GM23248 (cell line): ENCODE measurements around the gene SRSF3. TPM values are rescaled to one million over a fixed set of nuclear protein-coding genes. Genes with fewer than 3 reads are reported as not detected.
"Not testable (repeated sequence)": the region's sequence is repeated elsewhere in the genome, so short reads cannot be mapped to it uniquely, and the experiment has no call there.

Experiments used
- DNase-seq: peaks from one replicate; pipeline ENCODE4 v3.0.0-alpha.2; 2015
- H2AFZ ChIP-seq: fragments of 200-600 bp; sonication (generic); 2 replicates; pipeline ENCODE4 v1.6.1; 2016; ENCODE audit warnings: antibody characterized with exemption
- H3F3A ChIP-seq: fragments of 200-600 bp; sonication (generic); 2 replicates; pipeline ENCODE4 v1.6.1; 2016; ENCODE audit warnings: mild to moderate bottlenecking, antibody characterized with exemption, mixed run types; ENCODE audit not compliant: insufficient read depth
- H3K27ac ChIP-seq: fragments of 200-600 bp; sonication (generic); 2 replicates; pipeline ENCODE4 v1.5.1; 2016; ENCODE audit warnings: mild to moderate bottlenecking
- H3K27me3 ChIP-seq: fragments of 200-600 bp; sonication (generic); replicated peaks from 2 replicates; pipeline ENCODE4 v1.6.1; 2016; ENCODE audit warnings: mild to moderate bottlenecking; ENCODE audit not compliant: insufficient read depth
- H3K36me3 ChIP-seq: fragments of 200-600 bp; sonication (generic); 2 replicates; pipeline ENCODE4 v1.6.1; 2016; ENCODE audit warnings: low read depth, mild to moderate bottlenecking
- H3K4me1 ChIP-seq: fragments of 200-600 bp; sonication (generic); 2 replicates; pipeline ENCODE4 v1.6.1; 2016; ENCODE audit warnings: mild to moderate bottlenecking; ENCODE audit not compliant: insufficient read depth
- H3K4me2 ChIP-seq: fragments of 200-600 bp; sonication (generic); one replicate; pipeline ENCODE4 v1.6.1; 2016; ENCODE audit warnings: mild to moderate bottlenecking; ENCODE audit not compliant: unreplicated experiment
- H3K4me3 ChIP-seq: fragments of 200-600 bp; sonication (generic); 2 replicates; pipeline ENCODE4 v1.5.1; 2016; ENCODE audit warnings: mild to moderate bottlenecking
- H3K79me2 ChIP-seq: fragments of 200-600 bp; sonication (generic); 2 replicates; pipeline ENCODE4 v1.6.1; 2016; ENCODE audit warnings: mild to moderate bottlenecking; ENCODE audit not compliant: insufficient read depth
- H3K9ac ChIP-seq: fragments of 200-600 bp; sonication (generic); 2 replicates; pipeline ENCODE4 v1.6.1; 2016; ENCODE audit warnings: mild to moderate bottlenecking
- H3K9me2 ChIP-seq: fragments of 200-600 bp; sonication (generic); 2 replicates; pipeline ENCODE4 v1.6.1; 2016; ENCODE audit warnings: mixed run types, mild to moderate bottlenecking, moderate library complexity; ENCODE audit not compliant: insufficient read depth
- H3K9me3 ChIP-seq: fragments of 200-600 bp; sonication (generic); one replicate; pipeline ENCODE4 v1.6.1; 2017; ENCODE audit warnings: low read depth
- H4K20me1 ChIP-seq: fragments of 200-600 bp; sonication (generic); 2 replicates; pipeline ENCODE4 v1.6.0; 2016; ENCODE audit not compliant: insufficient read depth
- EZH2 ChIP-seq: fragments of 200-600 bp; sonication (generic); IDR thresholded peaks from 2 replicates; pipeline ENCODE4 v1.6.1; 2018; ENCODE audit warnings: antibody characterized with exemption, mild to moderate bottlenecking; ENCODE audit not compliant: insufficient read depth, poor library complexity, severe bottlenecking
- EZH2phosphoT487 ChIP-seq: fragments of 200-600 bp; sonication (generic); IDR thresholded peaks from 2 replicates; pipeline ENCODE4 v1.6.1; 2018; ENCODE audit warnings: antibody characterized with exemption, moderate library complexity, mild to moderate bottlenecking, low read depth; ENCODE audit not compliant: insufficient read depth
- WGBS, 2 experiments: methylation state at CpG; one replicate each; pipeline ENCODE4 v1.1.6; 2015 to 2017; ENCODE audit warnings: low lambda C conversion rate in 2 of 2, low coverage in 1 of 2; ENCODE audit errors: missing lambda C conversion rate in 2 of 2; 5-methylcytosine and 5-hydroxymethylcytosine counted together
- in situ Hi-C: fragments of 300-500 bp; cut with MboI; formaldehyde crosslinking; loops from 2 replicates; pipeline ENCODE4 v1.15.0; 2020
- polyA plus RNA-seq: library from polyadenylated mRNA; unstranded; fragments of >200 nt; fragmentation: Nextera tagmentation; extraction: Ambion mirVana; gene quantifications from 2 replicates; pipeline ENCODE4 v1.2.1, GENCODE V29; 2016
- total RNA-seq: library from RNA; depleted of rRNA; stranded (reverse); fragments of >200 nt; shearing (Covaris generic); gene quantifications from 2 replicates; pipeline ENCODE4 v1.2.3, GENCODE V29; 2014

Gene SRSF3
- total and polyA plus RNA-seq, 2 experiments from 2014 or later, result 171 to 243 TPM

GRCh38 chr6:36600564-36601146 is 6.5 kb downstream of the SRSF3 start:
- Histone ChIP-seq H3K27ac (peak overlapping the region; percentile 10), H3K36me3 (peaks cover 92% of the 10 kb centered on the region), H3K9ac (no peak overlapping the region), H3K4me2 (peak overlapping the region; percentile 97), H3F3A (peaks cover 98% of the 10 kb centered on the region), H3K79me2 (peaks cover 100% of the 10 kb centered on the region), H3K9me3 (no peaks in the 10 kb centered on the region), H3K27me3 (no peaks in the 10 kb centered on the region), H3K4me3 (peak overlapping the region; percentile 96), H3K4me1 (peaks cover 79% of the 10 kb centered on the region), H2AFZ (no peak overlapping the region), H4K20me1 (peaks cover 75% of the 10 kb centered on the region), H3K9me2 (no peaks in the 10 kb centered on the region)
- TF ChIP-seq EZH2phosphoT487 (no peak), EZH2 (no peak)
- 60% methylated on average over 6 of the region's 6 CpGs for WGBS, 2 experiments
- in situ Hi-C loops, result no loop called here
- DNase-seq, result no peak

GRCh38 chr6:36601818-36602217 is 7.7 kb downstream of the SRSF3 start:
- Histone ChIP-seq H4K20me1 (peaks cover 65% of the 10 kb centered on the region), H3K4me3 (peak overlapping the region; percentile 5; the same call in 1 of the 2 replicates), H3K27ac (peak overlapping the region; percentile 10; the same call in 1 of the 2 replicates), H3K36me3 (peaks cover 97% of the 10 kb centered on the region), H3K9ac (peak overlapping the region; percentile 7; the same call in 1 of the 2 replicates), H3F3A (peaks cover 95% of the 10 kb centered on the region), H3K4me1 (peaks cover 81% of the 10 kb centered on the region), H3K79me2 (peaks cover 100% of the 10 kb centered on the region)
- H3K27me3 ChIP-seq, H3K9me3 ChIP-seq, H2AFZ ChIP-seq, in situ Hi-C loops, H3K9me2 ChIP-seq, DNase-seq, H3K4me2 ChIP-seq: not testable (repeated sequence)
- 94 to 95% methylated on average over 3 of the region's 3 CpGs for WGBS, 2 experiments

DNA sequence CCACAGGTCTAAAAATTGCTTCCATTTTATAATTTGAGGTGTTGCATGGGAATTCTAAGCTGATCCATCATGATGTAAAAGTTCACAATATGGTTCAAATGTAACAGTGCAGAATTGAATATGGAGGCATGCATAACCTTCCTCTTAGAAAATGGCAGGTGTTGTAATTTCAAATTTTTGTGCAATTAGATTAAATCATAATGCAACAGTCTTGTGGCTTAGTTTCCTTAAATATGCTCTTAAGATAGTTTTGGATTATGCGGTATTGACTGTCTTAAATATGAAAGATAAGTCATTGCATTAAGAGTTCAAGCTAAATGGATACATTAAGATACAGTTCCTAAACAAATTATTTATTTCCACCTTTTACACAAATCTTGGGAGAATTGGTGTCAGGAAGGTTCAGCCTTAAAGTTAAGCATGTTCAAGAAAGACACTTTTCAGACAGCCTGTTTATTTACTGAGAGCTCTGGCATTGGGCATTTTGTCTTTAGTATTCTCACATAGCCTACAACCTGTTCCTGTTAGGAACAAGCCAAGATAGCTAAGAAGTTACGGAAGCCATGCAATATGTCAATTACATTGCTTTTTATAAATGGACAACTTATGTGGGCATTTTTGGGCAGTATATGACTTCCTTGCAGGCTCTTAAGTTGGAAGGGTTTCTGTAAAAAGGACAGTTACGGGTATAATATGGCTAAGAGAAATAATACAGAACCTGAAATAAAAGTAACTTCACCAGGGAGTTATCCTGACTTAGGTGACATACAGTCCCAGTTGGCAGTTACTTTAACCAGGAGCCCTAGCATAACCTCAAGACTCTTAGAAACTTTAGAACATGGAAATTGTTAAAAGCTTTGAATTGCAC is 9.3 kb downstream of the SRSF3 start:
- Histone ChIP-seq H3K4me2 (no peak overlapping the region), H4K20me1 (peaks cover 54% of the 10 kb centered on the region), H3K9ac (0 out of 2 replicates have a peak overlapping the region, but pooled peaks have one; percentile 12), H3F3A (peaks cover 98% of the 10 kb centered on the region), H3K9me2 (no peaks in the 10 kb centered on the region), H3K27me3 (no peaks in the 10 kb centered on the region), H3K4me1 (peaks cover 76% of the 10 kb centered on the region), H3K27ac (peak overlapping the region; percentile 57), H3K79me2 (peaks cover 100% of the 10 kb centered on the region), H2AFZ (no peak overlapping the region), H3K36me3 (peaks cover 97% of the 10 kb centered on the region), H3K9me3 (no peaks in the 10 kb centered on the region), H3K4me3 (0 out of 2 replicates have a peak overlapping the region, but pooled peaks have one; percentile 1)
- 78 to 87% methylated on average over 3 of the region's 3 CpGs for WGBS, 2 experiments
- in situ Hi-C loops, result no loop called here
- TF ChIP-seq EZH2phosphoT487 (no peak), EZH2 (no peak)
- no peak for DNase-seq

- peak overlapping the region; percentile 57 for H3K27ac ChIP-seq
- DNase-seq, result no peak
- in situ Hi-C loops, result no loop called here
These were observed 10.2 kb downstream of the SRSF3 start for GRCh38 chr6:36604090-36605060.

More at GRCh38 chr6:36604090-36605060, 10.2 kb downstream of the SRSF3 start:
- peaks cover 98% of the 10 kb centered on the region for H3F3A ChIP-seq
- peaks cover 94% of the 10 kb centered on the region for H3K79me2 ChIP-seq
- no peak overlapping the region for H3K4me3 ChIP-seq
- H3K27me3 ChIP-seq, result no peaks in the 10 kb centered on the region
- 85 to 88% methylated on average over 6 of the region's 6 CpGs for WGBS, 2 experiments
- H4K20me1 ChIP-seq, result peaks cover 45% of the 10 kb centered on the region
- peaks cover 90% of the 10 kb centered on the region for H3K36me3 ChIP-seq
- H2AFZ ChIP-seq, result no peak overlapping the region
- H3K9me2 ChIP-seq, result no peaks in the 10 kb centered on the region
- H3K4me2 ChIP-seq, result peak overlapping the region; percentile 8
- TF ChIP-seq EZH2phosphoT487 (no peak), EZH2 (no peak)
- peaks cover 67% of the 10 kb centered on the region for H3K4me1 ChIP-seq
- peak overlapping the region; percentile 12 for H3K9ac ChIP-seq
- H3K9me3 ChIP-seq, result no peaks in the 10 kb centered on the region
